ENCODE measurements around the gene SWI5. TPM values are rescaled to one million over a fixed set of nuclear protein-coding genes. Genes with fewer than 3 reads are reported as not detected.

The SWI5 gene
- total RNA-seq, 4 donors from 2014 or later: 18.2 to 27.5 (median 24.5) TPM

DNA sequence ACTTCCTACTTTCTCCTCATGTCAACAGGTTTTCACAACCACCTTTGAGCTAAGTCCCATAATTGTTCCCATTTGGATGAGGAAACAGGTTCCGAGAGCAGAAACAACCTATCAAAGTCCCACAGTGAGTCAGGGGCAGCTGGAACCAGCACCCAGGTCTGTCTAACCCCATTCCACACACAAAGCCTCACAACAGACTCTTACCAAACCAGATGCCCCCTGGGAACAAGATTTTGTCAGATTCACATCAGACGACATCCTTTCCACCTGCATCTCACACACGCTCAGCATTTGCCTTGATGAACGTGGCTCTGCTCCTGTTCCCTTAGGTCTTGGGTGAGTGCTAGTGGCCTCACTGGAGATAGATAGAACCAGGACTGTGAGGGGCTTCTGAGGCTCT, 17.0 kb downstream of the SWI5 start:
- TF ChIP-seq POLR2A (IDR thresholded peaks at IDR 0.05) (no peak), POLR2AphosphoS5 (IDR thresholded peaks at IDR 0.05) (no peak), EP300 (IDR thresholded peaks at IDR 0.05) (no peak)
- TF ChIP-seq, protein P1, sequence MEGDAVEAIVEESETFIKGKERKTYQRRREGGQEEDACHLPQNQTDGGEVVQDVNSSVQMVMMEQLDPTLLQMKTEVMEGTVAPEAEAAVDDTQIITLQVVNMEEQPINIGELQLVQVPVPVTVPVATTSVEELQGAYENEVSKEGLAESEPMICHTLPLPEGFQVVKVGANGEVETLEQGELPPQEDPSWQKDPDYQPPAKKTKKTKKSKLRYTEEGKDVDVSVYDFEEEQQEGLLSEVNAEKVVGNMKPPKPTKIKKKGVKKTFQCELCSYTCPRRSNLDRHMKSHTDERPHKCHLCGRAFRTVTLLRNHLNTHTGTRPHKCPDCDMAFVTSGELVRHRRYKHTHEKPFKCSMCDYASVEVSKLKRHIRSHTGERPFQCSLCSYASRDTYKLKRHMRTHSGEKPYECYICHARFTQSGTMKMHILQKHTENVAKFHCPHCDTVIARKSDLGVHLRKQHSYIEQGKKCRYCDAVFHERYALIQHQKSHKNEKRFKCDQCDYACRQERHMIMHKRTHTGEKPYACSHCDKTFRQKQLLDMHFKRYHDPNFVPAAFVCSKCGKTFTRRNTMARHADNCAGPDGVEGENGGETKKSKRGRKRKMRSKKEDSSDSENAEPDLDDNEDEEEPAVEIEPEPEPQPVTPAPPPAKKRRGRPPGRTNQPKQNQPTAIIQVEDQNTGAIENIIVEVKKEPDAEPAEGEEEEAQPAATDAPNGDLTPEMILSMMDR (IDR thresholded peaks at IDR 0.05): no peak
- no peaks in the 10 kb centered on the region for H3K9me3 ChIP-seq
- H3K36me3 ChIP-seq: peaks cover 0 to 37% of the 10 kb centered on the region in 2 donors
- H3K4me1 ChIP-seq: peaks cover 0 to 6% (median 0%) of the 10 kb centered on the region in 3 donors
- no peak overlapping the region for H3K27ac ChIP-seq
- no peak overlapping the region for H3K4me3 ChIP-seq
- WGBS, 2 donors (ENCODE audit: low coverage in 1 of 2): 92 to 95% methylated on average over 2 to 3 of the region's 4 CpGs
- no peak for ATAC-seq
- H3K27me3 ChIP-seq: no peaks in the 10 kb centered on the region

DNA sequence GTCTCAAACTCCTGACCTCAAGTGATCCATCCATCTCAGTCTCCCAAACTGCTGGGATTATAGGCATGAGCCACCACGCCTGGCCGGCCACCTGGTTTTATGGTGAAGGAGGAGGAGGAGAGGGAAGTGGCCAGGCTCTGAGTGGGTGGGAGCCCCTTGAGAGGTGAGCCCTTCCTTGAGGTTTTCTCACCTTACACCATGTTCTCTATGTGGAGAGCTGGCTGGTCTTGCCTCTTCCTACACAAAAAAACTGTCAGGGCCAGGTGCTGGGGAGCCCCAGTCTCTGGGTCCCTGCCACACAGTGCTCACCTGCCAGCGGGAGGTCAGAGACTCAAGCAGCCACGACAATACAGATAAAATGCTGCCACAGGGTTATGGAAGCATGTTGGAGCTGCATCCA, 18.1 kb downstream of the SWI5 start:
- WGBS, 2 donors (ENCODE audit: low coverage in 1 of 2): 72% methylated on average over 3 of the region's 4 CpGs; no CpG with 5 or more reads in 1 of the 2 donors
- no peak for ATAC-seq
- no peaks in the 10 kb centered on the region for H3K9me3 ChIP-seq
- H3K4me3 ChIP-seq: no peak overlapping the region
- no peaks in the 10 kb centered on the region for H3K27me3 ChIP-seq
- TF ChIP-seq POLR2AphosphoS5 (IDR thresholded peaks at IDR 0.05): no peak
- TF ChIP-seq POLR2A (IDR thresholded peaks at IDR 0.05): no peak
- TF ChIP-seq EP300 (IDR thresholded peaks at IDR 0.05): no peak
- TF ChIP-seq, protein P1 (IDR thresholded peaks at IDR 0.05): no peak
- H3K4me1 ChIP-seq: peaks cover 0 to 6% (median 0%) of the 10 kb centered on the region in 3 donors
- H3K36me3 ChIP-seq: peaks cover 0 to 27% of the 10 kb centered on the region in 2 donors
- H3K27ac ChIP-seq: no peak overlapping the region

DNA sequence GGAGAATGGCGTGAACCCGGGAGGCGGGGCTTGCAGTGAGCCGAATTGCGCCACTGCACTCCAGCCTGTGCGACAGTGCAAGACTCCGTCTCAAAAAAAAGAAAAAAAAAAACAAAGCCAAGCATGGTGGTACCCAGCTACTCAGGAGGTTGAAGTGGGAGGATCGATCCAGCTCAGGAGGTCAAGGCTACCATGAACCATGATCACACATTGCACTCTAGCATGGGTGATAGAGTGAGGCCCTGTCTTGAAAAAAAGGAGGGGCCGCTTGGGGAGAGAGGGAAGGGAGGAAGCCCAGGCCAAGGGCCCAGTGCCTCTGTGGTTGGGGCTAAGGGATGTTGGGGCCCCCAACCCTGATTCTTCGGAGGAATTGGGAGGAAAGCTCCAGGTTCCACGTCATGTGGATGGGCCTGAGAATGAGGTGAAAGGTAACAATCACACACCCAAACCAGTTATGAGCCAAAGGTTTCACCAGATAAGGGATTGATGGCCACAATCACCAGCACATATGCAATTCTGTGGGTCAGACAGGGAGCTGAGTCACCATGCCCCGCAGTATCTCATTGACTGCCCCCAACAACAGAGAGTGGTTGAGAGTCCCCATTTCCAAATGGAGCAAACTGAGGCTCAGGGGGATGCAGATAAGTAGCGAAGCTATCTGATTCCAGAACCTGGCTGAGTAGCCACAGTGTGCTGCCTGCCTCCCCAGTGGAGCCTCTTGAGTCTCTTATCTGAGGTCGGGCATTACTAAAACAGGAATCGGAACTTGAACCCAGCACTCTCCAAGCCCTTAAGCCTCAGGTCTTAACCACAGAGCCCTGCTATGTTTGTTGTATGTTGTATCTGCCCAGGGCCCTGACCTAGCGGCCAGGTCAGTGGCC, 20.5 kb downstream of the SWI5 start:
- no peak overlapping the region for H3K4me3 ChIP-seq
- no peaks in the 10 kb centered on the region for H3K27me3 ChIP-seq
- H3K36me3 ChIP-seq: peaks cover 0 to 16% of the 10 kb centered on the region in 2 donors
- no peaks in the 10 kb centered on the region for H3K9me3 ChIP-seq
- ATAC-seq: no peak
- H3K27ac ChIP-seq: no peak overlapping the region
- 87% methylated on average over 15 of the region's 16 CpGs; no CpG with 5 or more reads in 1 of the 2 donors for WGBS, 2 donors (ENCODE audit: low coverage in 1 of 2)
- TF ChIP-seq EP300 (IDR thresholded peaks at IDR 0.05): no peak
- TF ChIP-seq POLR2A (IDR thresholded peaks at IDR 0.05): no peak
- no peak for TF ChIP-seq POLR2AphosphoS5 (IDR thresholded peaks at IDR 0.05)
- TF ChIP-seq, protein P1 (IDR thresholded peaks at IDR 0.05): no peak
- peaks cover 0 to 6% (median 0%) of the 10 kb centered on the region in 3 donors for H3K4me1 ChIP-seq

DNA sequence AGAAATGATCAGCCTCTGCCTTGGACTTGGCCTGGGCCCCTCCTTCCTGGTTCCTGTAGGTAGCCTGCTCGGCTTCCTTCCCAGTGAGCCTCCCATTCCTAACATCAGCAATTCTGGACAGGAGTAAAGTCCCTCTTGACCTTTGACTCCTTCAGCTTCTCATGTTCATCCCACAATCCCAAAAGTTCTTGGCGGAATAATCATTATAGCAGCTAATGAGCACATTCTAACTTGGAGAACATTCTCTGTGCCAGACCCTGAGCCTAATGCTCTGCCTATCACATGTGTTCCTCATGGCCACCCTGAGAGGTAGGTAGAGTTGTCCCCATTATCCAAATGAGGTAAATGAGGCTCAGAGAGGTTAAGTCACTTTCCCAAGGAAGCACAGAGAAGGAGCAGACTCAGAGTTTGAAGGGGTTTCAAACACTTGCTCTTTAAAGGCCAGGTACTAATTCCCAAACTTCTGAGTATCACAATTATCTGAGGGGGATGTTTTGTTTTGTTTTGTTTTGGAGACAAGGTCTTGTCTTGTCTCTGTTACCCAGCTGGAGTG, 21.2 kb downstream of the SWI5 start:
- Histone ChIP-seq H3K27ac (no peak overlapping the region), H3K9me3 (no peaks in the 10 kb centered on the region), H3K4me1 (peaks cover 0 to 6% (median 0%) of the 10 kb centered on the region in 3 donors), H3K36me3 (peaks cover 0 to 16% of the 10 kb centered on the region in 2 donors), H3K27me3 (no peaks in the 10 kb centered on the region), H3K4me3 (no peak overlapping the region)
- 60 to 67% methylated on average over 1 of the region's 2 CpGs for WGBS, 2 donors (ENCODE audit: low coverage in 1 of 2)
- TF ChIP-seq, protein P1 (IDR thresholded peaks at IDR 0.05): no peak
- TF ChIP-seq EP300 (IDR thresholded peaks at IDR 0.05): no peak
- TF ChIP-seq POLR2AphosphoS5 (IDR thresholded peaks at IDR 0.05): no peak
- no peak for TF ChIP-seq POLR2A (IDR thresholded peaks at IDR 0.05)
- no peak for ATAC-seq
